HepG2 (cell line): ENCODE measurements around the gene DLX6. TPM values are rescaled to one million over a fixed set of nuclear protein-coding genes. Genes with fewer than 3 reads are reported as not detected.

ENCODE experiments used
- ADNP ChIP-seq: sonication (generic); formaldehyde crosslinking; IDR thresholded peaks from 2 replicates; pipeline ENCODE4 v1.4.0; 2020; ENCODE audit warnings: missing genetic modification reagents
- CREB1 ChIP-seq, 2 experiments: fragments of 450-650 bp in 1 of 2; IDR thresholded peaks; 2 replicates each; pipeline ENCODE4 v1.6.1; 2016 to 2017; ENCODE audit warnings: control low read depth in 1 of 2, mild to moderate bottlenecking in 1 of 2, missing compliant biosample characterization in 1 of 2, missing genetic modification characterization in 1 of 2
- HOMEZ ChIP-seq: IDR thresholded peaks from 2 replicates; pipeline ENCODE4 v1.6.1; 2016; ENCODE audit warnings: low read depth
- ISX ChIP-seq: sonication (generic); formaldehyde crosslinking; conservative IDR thresholded peaks from 2 replicates; pipeline ENCODE4 v1.5.0; 2020; ENCODE audit warnings: missing genetic modification reagents
- MXD1 ChIP-seq: sonication (generic); formaldehyde crosslinking; IDR thresholded peaks from 2 replicates; pipeline ENCODE4 v1.4.0; 2020; ENCODE audit warnings: mild to moderate bottlenecking, missing genetic modification reagents
- PATZ1 ChIP-seq: sonication (generic); formaldehyde crosslinking; IDR thresholded peaks from 2 replicates; pipeline ENCODE4 v1.4.0; 2020; ENCODE audit warnings: missing genetic modification reagents
- PCBP1 ChIP-seq: fragments of 200-400 bp; formaldehyde crosslinking; IDR thresholded peaks from 2 replicates; pipeline ENCODE4 v1.6.1; 2017; ENCODE audit warnings: mild to moderate bottlenecking, low read depth, low read length, borderline replicate concordance
- PHF20 ChIP-seq: sonication (generic); formaldehyde crosslinking; IDR thresholded peaks from 2 replicates; pipeline ENCODE4 v1.5.0; 2020; ENCODE audit warnings: mild to moderate bottlenecking, missing genetic modification reagents
- POGZ ChIP-seq: sonication (generic); formaldehyde crosslinking; IDR thresholded peaks from 2 replicates; pipeline ENCODE4 v1.4.0; 2020; ENCODE audit warnings: mild to moderate bottlenecking, missing genetic modification reagents
- PRMT3 ChIP-seq: sonication (generic); formaldehyde crosslinking; IDR thresholded peaks from 2 replicates; pipeline ENCODE4 v1.8.1; 2022; ENCODE audit warnings: low read depth, mild to moderate bottlenecking, moderate library complexity, missing genetic modification reagents, borderline replicate concordance
- SOX5 ChIP-seq: IDR thresholded peaks from 2 replicates; pipeline ENCODE4 v1.6.1; 2016; ENCODE audit warnings: borderline replicate concordance
- ZFP91 ChIP-seq: sonication (generic); formaldehyde crosslinking; IDR thresholded peaks from 2 replicates; pipeline ENCODE4 v1.9.0; 2022; ENCODE audit warnings: missing genetic modification reagents, mild to moderate bottlenecking, borderline replicate concordance
- ZNF232 ChIP-seq: sonication (generic); formaldehyde crosslinking; IDR thresholded peaks from 2 replicates; pipeline ENCODE4 v1.4.0; 2020; ENCODE audit warnings: missing genetic modification reagents, borderline replicate concordance
- ZNF362 ChIP-seq: sonication (generic); formaldehyde crosslinking; IDR thresholded peaks from 2 replicates; pipeline ENCODE4 v1.4.0; 2020; ENCODE audit warnings: missing genetic modification reagents, mild to moderate bottlenecking, borderline replicate concordance
- ZNF441 ChIP-seq: sonication (generic); formaldehyde crosslinking; IDR thresholded peaks from 2 replicates; pipeline ENCODE4 v1.7.0; 2021; ENCODE audit warnings: missing genetic modification reagents, borderline replicate concordance
- ZNF629 ChIP-seq: sonication (generic); formaldehyde crosslinking; conservative IDR thresholded peaks from 2 replicates; pipeline ENCODE4 v1.5.0; 2020; ENCODE audit warnings: missing genetic modification reagents
- ZNF747 ChIP-seq: sonication (generic); formaldehyde crosslinking; IDR thresholded peaks from 2 replicates; pipeline ENCODE4 v1.8.1; 2023; ENCODE audit warnings: missing genetic modification reagents, mild to moderate bottlenecking, borderline replicate concordance
- ZNF75D ChIP-seq: sonication (generic); formaldehyde crosslinking; IDR thresholded peaks from 2 replicates; pipeline ENCODE4 v1.8.1; 2023; ENCODE audit warnings: missing genetic modification reagents, mild to moderate bottlenecking, borderline replicate concordance
- ZNF761 ChIP-seq: sonication (generic); formaldehyde crosslinking; conservative IDR thresholded peaks from 2 replicates; pipeline ENCODE4 v1.4.0; 2020; ENCODE audit warnings: mild to moderate bottlenecking, missing genetic modification reagents
- ZSCAN30 ChIP-seq: sonication (generic); formaldehyde crosslinking; IDR thresholded peaks from 2 replicates; pipeline ENCODE4 v1.5.0; 2020; ENCODE audit warnings: mild to moderate bottlenecking, missing genetic modification reagents
- polyA plus RNA-seq, 8 experiments: library from polyadenylated mRNA; depleted of rRNA in 3 of 8; stranded (reverse) in 7 of 8; unstranded in 1 of 8; fragments of >200 nt; fragmentation: Illumina TruSeq in 4 of 8; extraction: Trizol in 4 of 8; gene quantifications; 2 replicates each; pipeline versions ENCODE4 v1.2.1 to v1.2.3, GENCODE V29; 2011 to 2016; ENCODE audit warnings: low read depth in 4 of 8, missing spikeins in 1 of 8, mixed read lengths in 1 of 8; ENCODE audit not compliant: insufficient read depth in 1 of 8
- total RNA-seq, 5 experiments: library from RNA; depleted of rRNA; stranded (reverse); fragments of >200 nt; fragmentation: Illumina TruSeq; extraction: Trizol; gene quantifications; 2 replicates each; pipeline ENCODE4 v1.2.3, GENCODE V29; 2016; ENCODE audit warnings: low read depth in 1 of 5

The DLX6 gene
- total and polyA plus RNA-seq, 2 of the 13 experiments (the other 11 are each of a cell fraction or from before 2014, with no cell fraction given): 3.5 to 5.5 TPM

GRCh38 chr7:97005183-97006054 lies at the start of gene DLX6 (continued):
- TF ChIP-seq ZFP91 (CRISPR knock-in tag) (peak; percentile 74; the same call in 1 of the 2 replicates), POGZ (CRISPR knock-in tag) (peak; percentile 91), ZNF629 (CRISPR knock-in tag) (0 out of 2 replicates have a peak, but pooled peaks have one; percentile 7), PHF20 (peak; percentile 58), CREB1 (IDR thresholded peaks at IDR 0.05) (peak; percentile 98), CREB1 (CRISPR knock-in tag; IDR thresholded peaks at IDR 0.05) (peak; percentile 86), PRMT3 (CRISPR knock-in tag) (peak; percentile 48; the same call in 1 of the 2 replicates), ZNF441 (CRISPR knock-in tag) (no peak), ADNP (CRISPR knock-in tag) (no peak), HOMEZ (CRISPR knock-in tag) (0 out of 2 replicates have a peak, but pooled peaks have one; percentile 27), ISX (CRISPR knock-in tag) (no peak), ZSCAN30 (CRISPR knock-in tag) (0 out of 2 replicates have a peak, but pooled peaks have one; percentile 72), ZNF761 (CRISPR knock-in tag) (no peak; the same call in 1 of the 2 replicates), ZNF747 (CRISPR knock-in tag) (no peak), MXD1 (CRISPR knock-in tag) (no peak), ZNF232 (CRISPR knock-in tag) (0 out of 2 replicates have a peak, but pooled peaks have one; percentile 55), PCBP1 (no peak), ZNF75D (CRISPR knock-in tag) (no peak), ZNF362 (CRISPR knock-in tag) (no peak), PATZ1 (CRISPR knock-in tag) (peak; percentile 95), SOX5 (CRISPR knock-in tag) (peak; percentile 48; the same call in 1 of the 2 replicates)
